ENCODE results near the gene ACOXL.

ACOXL gene

DNA sequence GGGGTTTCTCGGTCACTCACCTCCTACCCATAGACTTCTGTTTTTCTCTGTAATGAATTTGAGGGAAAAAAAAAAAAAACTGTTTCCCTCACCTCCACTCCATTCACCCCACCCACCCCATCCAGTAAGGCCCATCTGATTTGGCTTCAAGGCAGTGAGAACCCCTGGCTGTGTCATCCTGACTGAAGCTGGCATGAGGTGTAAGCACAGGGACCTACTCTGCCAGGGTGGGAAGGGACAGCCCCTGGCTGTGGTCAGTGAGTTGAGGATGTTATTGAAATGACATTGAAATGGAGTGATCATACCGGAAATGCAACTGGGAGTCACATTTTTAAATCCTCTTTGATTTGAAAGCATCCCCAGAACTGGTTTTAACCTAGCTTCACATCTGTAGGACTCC lies 369.2 kb downstream of the ACOXL start:
- TF ChIP-seq, protein P1, sequence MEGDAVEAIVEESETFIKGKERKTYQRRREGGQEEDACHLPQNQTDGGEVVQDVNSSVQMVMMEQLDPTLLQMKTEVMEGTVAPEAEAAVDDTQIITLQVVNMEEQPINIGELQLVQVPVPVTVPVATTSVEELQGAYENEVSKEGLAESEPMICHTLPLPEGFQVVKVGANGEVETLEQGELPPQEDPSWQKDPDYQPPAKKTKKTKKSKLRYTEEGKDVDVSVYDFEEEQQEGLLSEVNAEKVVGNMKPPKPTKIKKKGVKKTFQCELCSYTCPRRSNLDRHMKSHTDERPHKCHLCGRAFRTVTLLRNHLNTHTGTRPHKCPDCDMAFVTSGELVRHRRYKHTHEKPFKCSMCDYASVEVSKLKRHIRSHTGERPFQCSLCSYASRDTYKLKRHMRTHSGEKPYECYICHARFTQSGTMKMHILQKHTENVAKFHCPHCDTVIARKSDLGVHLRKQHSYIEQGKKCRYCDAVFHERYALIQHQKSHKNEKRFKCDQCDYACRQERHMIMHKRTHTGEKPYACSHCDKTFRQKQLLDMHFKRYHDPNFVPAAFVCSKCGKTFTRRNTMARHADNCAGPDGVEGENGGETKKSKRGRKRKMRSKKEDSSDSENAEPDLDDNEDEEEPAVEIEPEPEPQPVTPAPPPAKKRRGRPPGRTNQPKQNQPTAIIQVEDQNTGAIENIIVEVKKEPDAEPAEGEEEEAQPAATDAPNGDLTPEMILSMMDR (IDR thresholded peaks at IDR 0.05) = no peak
- Mint-ChIP-seq H3K9me3 (no peaks in the 10 kb centered on the region), H3K36me3 (ENCODE audit: low read depth) (no peaks in the 10 kb centered on the region), H3K4me3 (no peak overlapping the region), H3K27ac (peak overlapping the region; percentile 66), H3K27me3 (ENCODE audit: low read depth, poor library complexity) (peaks cover 14% of the 10 kb centered on the region), H3K4me1 (peaks cover 11% of the 10 kb centered on the region)
- no peak for DNase-seq

DNA sequence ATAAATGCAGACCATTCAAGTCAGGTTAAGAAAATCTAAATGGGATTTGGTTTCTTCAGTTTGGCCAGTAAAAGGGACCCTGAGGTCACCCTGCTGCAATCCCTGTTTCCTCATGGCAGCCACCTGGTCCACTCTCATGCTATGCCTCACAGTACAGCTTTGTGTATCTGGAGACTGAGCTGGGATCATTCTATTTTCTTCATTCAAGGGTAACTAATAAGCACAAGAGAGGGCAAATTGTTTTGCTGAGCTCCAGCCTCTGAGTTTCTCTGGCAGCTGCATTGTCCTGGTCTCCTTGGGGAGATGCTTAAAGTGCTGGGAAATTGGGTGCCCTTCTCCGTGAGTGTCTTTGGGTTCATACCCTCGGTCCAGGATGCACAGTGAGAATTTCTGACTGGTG lies 369.8 kb downstream of the ACOXL start:
- H3K4me3 Mint-ChIP-seq = no peak overlapping the region
- no peak overlapping the region for H3K27ac Mint-ChIP-seq
- H3K27me3 Mint-ChIP-seq (ENCODE audit: low read depth, poor library complexity) = peaks cover 18% of the 10 kb centered on the region
- H3K36me3 Mint-ChIP-seq (ENCODE audit: low read depth) = no peaks in the 10 kb centered on the region
- TF ChIP-seq, protein P1 (IDR thresholded peaks at IDR 0.05) = no peak
- no peaks in the 10 kb centered on the region for H3K9me3 Mint-ChIP-seq
- H3K4me1 Mint-ChIP-seq = peaks cover 11% of the 10 kb centered on the region
- DNase-seq = no peak

DNA sequence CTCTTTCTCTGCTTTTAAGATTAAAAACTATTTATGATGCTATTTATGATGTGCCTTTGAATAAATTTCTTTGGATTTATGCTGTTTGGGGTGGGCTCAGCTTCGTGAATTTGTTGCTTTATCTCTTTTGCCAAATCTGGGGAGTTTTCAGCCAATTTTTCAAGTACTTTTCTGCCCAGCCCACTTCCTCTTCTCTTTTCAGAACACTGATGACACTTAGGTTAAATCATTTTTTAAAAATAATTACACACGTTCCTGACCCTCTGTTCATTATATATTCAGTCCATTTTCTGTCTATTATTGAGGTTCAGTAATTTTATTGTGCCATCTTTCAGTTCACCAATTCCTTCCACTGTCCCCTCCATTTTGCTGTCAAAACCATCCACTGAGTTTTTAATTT lies 373.6 kb downstream of the ACOXL start:
- TF ChIP-seq, protein P1 (IDR thresholded peaks at IDR 0.05) = no peak
- Mint-ChIP-seq H3K9me3 (no peaks in the 10 kb centered on the region), H3K4me1 (no peaks in the 10 kb centered on the region), H3K36me3 (ENCODE audit: low read depth) (no peaks in the 10 kb centered on the region), H3K4me3 (no peak overlapping the region), H3K27me3 (ENCODE audit: low read depth, poor library complexity) (peaks cover 21% of the 10 kb centered on the region), H3K27ac (no peak overlapping the region)
- DNase-seq = no peak

DNA sequence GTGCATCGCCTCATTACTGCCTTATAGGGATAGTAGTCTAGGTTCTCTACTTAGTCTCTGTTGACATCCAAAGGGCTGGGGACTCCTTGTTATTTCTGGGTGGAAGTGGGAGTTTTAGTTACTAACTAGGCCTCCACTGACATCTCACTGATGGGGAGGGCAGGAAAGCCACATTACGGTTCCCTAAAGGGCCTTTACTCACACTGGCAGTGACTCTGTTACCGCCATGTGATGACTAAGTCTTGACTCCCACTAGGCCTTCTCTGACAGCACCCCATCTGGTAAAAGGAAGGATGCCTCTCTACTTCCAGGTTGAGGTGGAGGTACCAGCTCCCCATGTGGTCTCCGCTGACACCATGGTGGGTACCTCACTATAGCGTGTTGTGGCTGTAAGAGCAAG lies 374.3 kb downstream of the ACOXL start:
- TF ChIP-seq, protein P1 (IDR thresholded peaks at IDR 0.05) = no peak
- no peaks in the 10 kb centered on the region for H3K4me1 Mint-ChIP-seq
- peaks cover 21% of the 10 kb centered on the region for H3K27me3 Mint-ChIP-seq (ENCODE audit: low read depth, poor library complexity)
- DNase-seq = no peak
- no peak overlapping the region for H3K27ac Mint-ChIP-seq
- no peaks in the 10 kb centered on the region for H3K9me3 Mint-ChIP-seq
- no peak overlapping the region for H3K4me3 Mint-ChIP-seq
- no peaks in the 10 kb centered on the region for H3K36me3 Mint-ChIP-seq (ENCODE audit: low read depth)

DNA sequence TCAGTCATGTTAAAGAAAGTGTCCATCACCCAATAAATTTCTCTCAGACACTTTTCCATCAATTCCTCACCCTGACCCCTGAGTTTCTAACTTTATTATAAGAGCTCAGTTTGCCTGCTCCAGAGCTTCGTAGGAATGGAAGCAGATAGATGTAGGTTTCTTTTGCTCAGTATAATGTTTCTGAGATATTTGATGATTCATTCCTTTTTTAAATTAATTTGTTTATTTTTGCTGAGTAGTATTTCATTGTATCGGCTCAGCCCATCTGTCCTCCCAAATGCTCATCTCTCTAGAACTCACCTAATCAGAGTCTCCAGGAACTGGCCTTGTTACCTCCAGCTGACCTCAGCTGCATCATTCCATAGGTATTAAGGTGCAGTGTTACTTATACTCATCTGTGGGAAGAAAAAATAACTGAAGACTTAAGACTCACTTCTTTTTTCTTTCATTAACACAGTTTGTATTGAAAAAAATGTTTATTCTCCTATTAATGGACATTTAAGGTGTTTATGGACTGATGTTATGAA lies 376.4 kb downstream of the ACOXL start:
- no peak overlapping the region for H3K27ac Mint-ChIP-seq
- H3K36me3 Mint-ChIP-seq (ENCODE audit: low read depth) = no peaks in the 10 kb centered on the region
- H3K27me3 Mint-ChIP-seq (ENCODE audit: low read depth, poor library complexity) = peaks cover 29% of the 10 kb centered on the region
- no peak for DNase-seq
- H3K4me3 Mint-ChIP-seq = no peak overlapping the region
- H3K9me3 Mint-ChIP-seq = no peaks in the 10 kb centered on the region
- TF ChIP-seq, protein P1 (IDR thresholded peaks at IDR 0.05) = no peak
- H3K4me1 Mint-ChIP-seq = no peaks in the 10 kb centered on the region

- no peaks in the 10 kb centered on the region for H3K9me3 Mint-ChIP-seq
- no peak for DNase-seq
- no peaks in the 10 kb centered on the region for H3K4me1 Mint-ChIP-seq
- no peak overlapping the region for H3K4me3 Mint-ChIP-seq
- H3K36me3 Mint-ChIP-seq (ENCODE audit: low read depth) = no peaks in the 10 kb centered on the region
- no peak overlapping the region for H3K27ac Mint-ChIP-seq
- TF ChIP-seq, protein P1 (IDR thresholded peaks at IDR 0.05) = no peak
- peaks cover 38% of the 10 kb centered on the region for H3K27me3 Mint-ChIP-seq (ENCODE audit: low read depth, poor library complexity)
Measured at GRCh38 chr2:111111101-111111755, 378.9 kb downstream of the ACOXL start.

Data from nephron progenitor cell (in vitro differentiated cells).